ENCODE data around the gene CGRRF1. TPM values are rescaled to one million over a fixed set of nuclear protein-coding genes. Genes with fewer than 3 reads are reported as not detected.

CGRRF1 gene
- total RNA-seq, 1 donor from 2014 or later, result 13.7 TPM

DNA sequence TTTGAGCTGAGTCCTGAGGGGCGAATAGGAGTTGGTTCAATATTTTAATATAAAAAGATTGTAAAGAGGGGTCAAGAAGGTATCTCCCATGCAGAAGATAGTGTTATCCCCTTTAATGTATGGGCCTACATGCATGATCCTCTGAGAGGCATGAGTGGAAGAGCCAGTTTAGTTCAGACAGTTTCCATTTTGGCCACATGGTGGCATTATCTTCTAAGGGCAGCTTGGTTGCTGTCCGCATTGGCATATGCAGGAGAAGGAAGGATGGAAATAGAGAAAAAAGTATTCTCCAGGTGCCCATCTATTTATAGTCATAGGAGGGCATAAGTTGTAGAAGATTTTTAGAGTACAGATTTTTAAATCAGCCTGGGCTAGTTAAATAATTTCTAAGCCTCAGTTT lies 62.6 kb downstream of the CGRRF1 start:
- no peak for DNase-seq (ENCODE audit: extremely low read depth, low read depth, low spot score)

DNA sequence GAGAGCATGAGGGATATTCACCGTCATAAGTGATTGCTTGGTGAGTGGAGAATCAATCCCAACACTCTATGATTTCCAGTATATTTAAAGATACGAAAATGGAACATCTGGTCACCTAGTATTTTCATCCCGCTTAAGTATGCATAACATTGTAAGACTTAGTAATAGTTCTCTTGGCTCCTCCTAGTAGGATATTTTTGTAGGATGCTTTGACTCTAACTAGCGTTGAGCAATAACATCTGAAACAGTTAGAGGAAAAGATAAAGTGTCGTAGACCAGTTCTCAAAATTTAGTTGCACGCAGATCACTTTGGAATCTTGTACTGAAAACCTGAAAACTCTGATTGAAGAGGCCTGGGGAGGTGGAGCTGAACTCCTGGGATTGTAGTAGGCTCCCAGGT lies 64.8 kb downstream of the CGRRF1 start:
- no peak for DNase-seq (ENCODE audit: extremely low read depth, low read depth, low spot score)

DNA sequence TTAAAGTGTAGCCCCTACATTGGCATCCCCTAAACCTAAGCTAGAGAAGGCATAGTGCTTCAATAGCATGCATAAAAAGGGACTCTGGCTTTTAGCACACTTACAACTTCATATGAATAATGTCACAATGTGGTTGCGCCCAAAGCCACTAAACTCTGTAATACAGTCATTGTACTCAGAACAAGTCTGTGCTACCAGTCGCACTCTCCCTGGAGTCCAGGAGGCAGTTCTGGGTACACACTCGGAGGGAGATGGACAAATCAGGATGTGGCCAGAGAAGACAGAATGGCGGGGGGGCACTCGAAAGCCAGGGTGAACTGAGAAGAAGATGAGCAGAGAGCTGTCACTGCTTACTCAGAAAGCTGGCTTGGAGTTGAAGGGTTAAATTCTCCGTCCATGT lies 67.8 kb downstream of the CGRRF1 start:
- DNase-seq (ENCODE audit: extremely low read depth, low read depth, low spot score), result no peak

DNA sequence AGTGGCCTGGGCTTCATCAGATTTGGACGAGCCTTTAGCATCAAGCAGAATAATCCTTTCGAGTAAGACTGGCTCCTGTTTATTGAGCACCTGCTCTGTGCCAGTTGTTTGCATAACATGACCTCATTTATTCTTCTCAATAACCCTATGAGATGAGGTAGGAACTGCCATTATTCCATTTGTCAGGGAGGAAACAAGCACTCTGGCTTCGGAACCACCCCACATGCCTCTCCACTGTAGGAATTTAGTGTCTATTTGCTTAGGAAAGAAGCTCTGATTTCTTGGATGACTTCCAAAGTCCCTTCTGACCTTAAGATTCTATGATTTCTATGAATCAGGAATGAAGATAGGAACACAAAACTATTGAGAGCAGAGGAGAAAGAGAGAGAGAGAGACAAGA lies 68.3 kb downstream of the CGRRF1 start:
- no peak for DNase-seq (ENCODE audit: extremely low read depth, low read depth, low spot score)

DNA sequence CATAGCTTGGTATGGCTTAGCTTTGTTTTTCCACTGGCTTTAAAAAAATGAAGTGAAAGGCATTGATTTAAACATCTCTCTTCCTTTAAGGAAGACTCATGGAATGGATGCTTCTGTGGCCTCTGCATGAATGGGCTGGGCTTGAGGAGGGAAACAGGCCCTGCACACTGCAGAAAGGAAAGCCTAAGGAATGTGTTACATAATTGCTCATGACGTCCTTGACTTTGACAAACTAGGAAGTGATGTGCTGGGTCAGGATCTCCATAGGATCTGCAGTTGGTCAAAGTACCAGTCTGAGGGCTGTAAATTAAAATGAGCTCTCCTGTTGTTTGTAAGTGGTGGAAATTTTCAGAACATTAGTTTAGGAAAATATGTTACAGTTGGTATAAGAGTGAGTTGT lies 69.9 kb downstream of the CGRRF1 start:
- DNase-seq (ENCODE audit: extremely low read depth, low read depth, low spot score), result no peak

DNA sequence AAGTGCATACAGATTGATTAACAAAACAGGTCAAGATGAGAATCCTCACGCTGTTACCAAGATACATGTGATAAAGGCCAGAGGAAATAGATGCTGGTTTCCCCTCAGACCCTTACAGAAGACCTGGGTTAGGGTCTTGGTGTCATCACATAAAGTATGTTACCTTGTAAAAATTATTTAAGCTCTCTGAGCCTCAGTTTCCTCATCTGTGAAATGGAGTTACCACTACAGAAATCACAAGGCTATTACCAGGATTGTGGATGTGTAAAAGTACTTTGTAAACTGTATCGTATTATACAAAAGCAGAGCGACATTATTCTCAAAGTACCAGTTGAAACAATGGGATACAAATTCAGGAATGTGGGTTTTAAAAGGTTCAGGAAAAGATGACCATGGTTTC lies 71.2 kb downstream of the CGRRF1 start:
- no peak for DNase-seq (ENCODE audit: extremely low read depth, low read depth, low spot score)

DNA sequence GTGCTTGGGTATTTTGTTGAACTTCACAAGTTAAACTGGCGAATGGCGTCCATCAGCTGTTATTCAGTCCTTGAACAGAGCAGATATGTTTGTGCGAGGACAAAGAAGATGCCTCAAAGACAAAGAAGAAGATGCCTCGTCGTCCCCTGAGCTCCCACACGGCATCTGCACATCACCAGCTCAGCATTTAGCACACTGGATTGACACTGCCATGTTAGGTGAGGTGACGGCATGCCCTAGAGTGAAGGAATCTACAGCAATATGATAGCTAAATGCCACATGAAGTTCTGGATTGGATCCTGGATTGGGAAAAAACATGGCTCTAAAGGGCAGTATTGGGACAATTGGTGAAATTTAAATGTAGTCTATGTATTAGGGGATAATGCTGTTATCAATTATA lies 72.6 kb downstream of the CGRRF1 start:
- no peak for DNase-seq (ENCODE audit: extremely low read depth, low read depth, low spot score)

DNA sequence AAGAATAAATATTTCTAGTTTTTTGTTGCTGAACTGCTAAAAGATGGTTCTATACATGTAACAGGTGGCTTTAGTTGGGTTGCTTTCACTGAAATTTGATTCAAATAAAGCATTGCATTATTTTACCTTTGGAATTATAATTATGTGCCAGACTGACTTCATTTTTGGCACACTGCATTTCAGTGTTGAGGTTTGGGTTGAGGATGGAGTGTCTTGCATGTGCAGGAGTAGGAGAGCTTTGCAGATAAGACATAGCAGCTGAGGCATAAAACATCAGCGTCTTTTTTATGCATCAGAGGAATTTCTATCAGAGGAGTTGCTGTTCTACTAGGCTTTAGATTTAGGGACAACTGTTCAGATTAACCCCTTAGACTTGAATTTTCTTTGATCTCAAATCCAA lies 74.4 kb downstream of the CGRRF1 start:
- DNase-seq (ENCODE audit: extremely low read depth, low read depth, low spot score), result no peak

DNA sequence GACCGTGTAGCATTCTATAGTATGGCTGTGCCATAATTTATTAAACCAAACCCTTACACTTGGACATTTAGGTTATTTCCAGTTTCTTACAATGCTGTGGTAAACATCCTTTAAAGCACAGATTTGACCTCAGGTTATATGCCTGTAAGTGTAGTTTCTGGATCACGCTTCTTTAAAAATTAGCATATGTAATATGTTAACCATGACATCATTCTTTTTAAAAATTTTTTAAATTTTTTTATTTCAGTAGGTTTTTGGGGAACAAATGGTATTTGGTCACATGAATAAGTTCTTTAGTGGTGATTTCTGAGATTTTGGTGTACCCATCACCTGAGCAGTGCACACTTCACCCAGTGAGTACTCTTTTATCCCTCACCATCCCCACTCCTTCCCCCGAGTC lies 75.5 kb downstream of the CGRRF1 start:
- no peak for DNase-seq (ENCODE audit: extremely low read depth, low read depth, low spot score)

Other genes starting within 250 kb of the CGRRF1 start
- 6.0 and 16.3 TPM in 2 replicates for gene CDKN3, start 112.9 kb upstream of the CGRRF1 start, total RNA-seq
- 165 and 168 TPM in 2 replicates for gene CNIH1, start 68.5 kb upstream of the CGRRF1 start, total RNA-seq
- gene GMFB, start 20.9 kb upstream of the CGRRF1 start, total RNA-seq, result 79.6 and 90.5 TPM in 2 replicates
- gene SAMD4A, start 57.2 kb downstream of the CGRRF1 start, total RNA-seq, result 51.2 and 92.2 TPM in 2 replicates